Peyer's patch (tissue), 4 donors: ENCODE measurements around the gene ATP1A1. TPM values are rescaled to one million over a fixed set of nuclear protein-coding genes. Genes with fewer than 3 reads are reported as not detected.

Source experiments
- DNase-seq, 3 donors: peaks; one replicate each; pipeline ENCODE4 v3.0.0-alpha.2; 2017 to 2019
- H3K27ac ChIP-seq, 4 donors: fragments of 200-600 bp; sonication (generic); one replicate each; pipeline ENCODE4 v1.5.1; 2016 to 2019
- H3K27me3 ChIP-seq, 2 donors: fragments of 200-600 bp; sonication (generic); one replicate each; pipeline ENCODE4 v1.5.1; 2019
- H3K36me3 ChIP-seq, 3 donors: fragments of 200-600 bp; sonication (generic); one replicate each; pipeline ENCODE4 v1.5.1; 2016 to 2019
- H3K4me1 ChIP-seq, 4 donors: fragments of 200-600 bp; sonication (generic); one replicate each; pipeline ENCODE4 v1.5.1; 2016 to 2019
- H3K4me3 ChIP-seq, 4 donors: fragments of 200-600 bp; sonication (generic); 1 replicate in 3 of 4; 2 replicates in 1 of 4; pipeline ENCODE4 v1.5.1; 2016 to 2019; ENCODE audit warnings: mild to moderate bottlenecking in 1 of 4
- H3K9me3 ChIP-seq, 4 donors: fragments of 200-600 bp; sonication (generic); one replicate each; pipeline ENCODE4 v1.5.1; 2016 to 2019; ENCODE audit warnings: mild to moderate bottlenecking in 1 of 4
- POLR2A ChIP-seq, 2 donors: fragments of 450-650 bp; IDR thresholded peaks; one replicate each; pipeline ENCODE4 v1.5.1; 2017; ENCODE audit warnings: antibody characterized with exemption in 2 of 2, mild to moderate bottlenecking in 2 of 2, moderate library complexity in 2 of 2
- total RNA-seq, 4 donors: library from RNA; depleted of rRNA; stranded (reverse); fragments of >200 nt; gene quantifications; one replicate each; pipeline ENCODE4 v1.1.0, GENCODE V29; 2016
- TF ChIP-seq, protein P1 (sequence below), 6 experiments: fragments of 450-650 bp in 4 of 6; fragments of 200-600 bp in 2 of 6; sonication (generic) in 1 of 6; IDR thresholded peaks; one replicate each; pipeline ENCODE4 v1.5.1; 2017 to 2019; ENCODE audit warnings: antibody characterized with exemption in 6 of 6, mild to moderate bottlenecking in 3 of 6, moderate library complexity in 1 of 6

ATP1A1 gene
- total RNA-seq, 4 donors from 2014 or later, result 229 to 4,700 (median 2,986) TPM

DNA sequence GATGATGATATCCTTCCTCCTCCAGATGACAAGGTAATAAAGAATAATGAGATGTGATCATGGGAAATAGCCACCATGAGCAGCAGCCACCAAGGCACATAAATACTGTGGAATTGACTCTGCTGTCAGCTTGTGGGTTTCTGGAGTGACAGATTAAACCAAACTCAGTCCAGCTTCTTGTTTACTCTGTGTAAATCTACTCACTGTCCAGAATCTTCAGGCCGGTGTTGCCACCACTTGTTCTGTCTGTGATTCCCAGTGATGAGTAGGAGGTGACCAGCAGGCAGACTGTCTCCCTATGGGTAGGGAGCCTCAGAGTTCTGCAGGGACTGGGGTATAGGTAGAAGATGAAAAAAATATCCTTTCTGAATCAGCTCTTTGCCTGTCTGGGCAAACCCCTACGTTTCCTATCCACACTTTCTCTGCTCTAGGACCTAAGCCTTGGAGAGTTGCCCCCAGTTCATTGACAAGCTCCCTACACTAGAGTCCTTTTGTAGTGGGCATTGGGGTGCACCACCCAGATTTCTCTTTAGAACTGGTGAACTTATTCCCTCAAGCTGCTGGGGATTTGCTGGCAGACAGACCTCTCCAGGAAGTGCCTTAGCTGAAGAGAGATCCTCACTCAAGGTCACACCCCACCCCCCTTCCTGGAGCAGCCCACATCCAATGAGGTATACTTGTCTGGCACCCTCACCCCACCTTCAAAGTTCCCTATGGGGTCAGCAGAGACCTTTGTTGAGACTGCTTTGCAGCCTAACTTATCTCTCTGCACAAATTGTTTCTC lies 47.6 kb downstream of the ATP1A1 start:
- H3K4me1 ChIP-seq, result peaks cover 0 to 15% (median 8%) of the 10 kb centered on the region in 4 donors
- H3K27me3 ChIP-seq, result no peaks in the 10 kb centered on the region
- H3K27ac ChIP-seq, result no peak overlapping the region
- H3K4me3 ChIP-seq, result no peak overlapping the region
- H3K9me3 ChIP-seq, result no peaks in the 10 kb centered on the region
- no peak for DNase-seq
- no peaks in the 10 kb centered on the region for H3K36me3 ChIP-seq
- TF ChIP-seq, protein P1, sequence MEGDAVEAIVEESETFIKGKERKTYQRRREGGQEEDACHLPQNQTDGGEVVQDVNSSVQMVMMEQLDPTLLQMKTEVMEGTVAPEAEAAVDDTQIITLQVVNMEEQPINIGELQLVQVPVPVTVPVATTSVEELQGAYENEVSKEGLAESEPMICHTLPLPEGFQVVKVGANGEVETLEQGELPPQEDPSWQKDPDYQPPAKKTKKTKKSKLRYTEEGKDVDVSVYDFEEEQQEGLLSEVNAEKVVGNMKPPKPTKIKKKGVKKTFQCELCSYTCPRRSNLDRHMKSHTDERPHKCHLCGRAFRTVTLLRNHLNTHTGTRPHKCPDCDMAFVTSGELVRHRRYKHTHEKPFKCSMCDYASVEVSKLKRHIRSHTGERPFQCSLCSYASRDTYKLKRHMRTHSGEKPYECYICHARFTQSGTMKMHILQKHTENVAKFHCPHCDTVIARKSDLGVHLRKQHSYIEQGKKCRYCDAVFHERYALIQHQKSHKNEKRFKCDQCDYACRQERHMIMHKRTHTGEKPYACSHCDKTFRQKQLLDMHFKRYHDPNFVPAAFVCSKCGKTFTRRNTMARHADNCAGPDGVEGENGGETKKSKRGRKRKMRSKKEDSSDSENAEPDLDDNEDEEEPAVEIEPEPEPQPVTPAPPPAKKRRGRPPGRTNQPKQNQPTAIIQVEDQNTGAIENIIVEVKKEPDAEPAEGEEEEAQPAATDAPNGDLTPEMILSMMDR (IDR thresholded peaks at IDR 0.05), result no peak
- no peak for TF ChIP-seq POLR2A (IDR thresholded peaks at IDR 0.05)

DNA sequence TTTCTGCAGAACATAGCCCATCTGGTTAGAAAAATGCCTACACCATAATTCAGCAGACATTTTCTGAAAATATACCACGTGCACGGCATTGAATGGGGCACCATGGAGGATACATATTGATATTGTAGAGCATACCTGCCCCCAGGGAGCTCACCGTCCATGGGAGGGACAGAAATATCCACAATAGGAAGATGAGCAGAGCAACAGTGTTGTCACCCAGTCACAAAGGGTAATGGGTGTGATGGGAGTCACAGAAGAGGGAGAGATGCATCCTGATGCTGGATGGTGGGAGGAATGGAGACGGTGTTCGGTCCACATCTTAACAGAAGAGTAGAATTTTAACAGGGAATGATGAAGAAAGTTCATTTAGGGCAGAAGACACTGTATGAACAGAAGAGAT lies 51.4 kb downstream of the ATP1A1 start:
- Histone ChIP-seq H3K27me3 (no peaks in the 10 kb centered on the region), H3K27ac (no peak overlapping the region), H3K4me1 (no peaks in the 10 kb centered on the region), H3K4me3 (no peak overlapping the region), H3K36me3 (no peaks in the 10 kb centered on the region), H3K9me3 (no peaks in the 10 kb centered on the region)
- DNase-seq, result no peak
- TF ChIP-seq, protein P1 (IDR thresholded peaks at IDR 0.05), result no peak
- no peak for TF ChIP-seq POLR2A (IDR thresholded peaks at IDR 0.05)

DNA sequence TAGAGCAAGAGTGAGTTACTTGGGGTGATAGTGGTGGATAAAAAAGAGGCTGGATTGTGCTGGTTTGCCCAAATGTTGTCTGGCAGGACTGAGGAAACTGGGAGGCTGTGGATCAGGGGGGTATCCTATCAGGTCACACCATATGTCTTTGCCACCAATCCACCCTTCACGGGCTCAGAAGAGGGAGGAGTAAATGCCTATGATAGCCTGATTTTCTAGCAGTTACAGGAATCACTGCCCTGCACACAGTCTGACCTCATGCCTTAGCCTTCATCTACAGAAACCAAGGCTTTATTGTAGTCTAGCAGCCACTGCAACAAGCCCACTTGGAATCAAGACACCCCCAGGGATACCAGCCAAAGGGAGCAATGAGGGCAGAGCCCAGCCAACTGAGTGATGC lies 51.8 kb downstream of the ATP1A1 start:
- Histone ChIP-seq H3K27me3 (no peaks in the 10 kb centered on the region), H3K36me3 (no peaks in the 10 kb centered on the region), H3K9me3 (no peaks in the 10 kb centered on the region), H3K4me1 (no peaks in the 10 kb centered on the region), H3K27ac (no peak overlapping the region), H3K4me3 (no peak overlapping the region)
- DNase-seq, result no peak
- TF ChIP-seq POLR2A (IDR thresholded peaks at IDR 0.05), result no peak

DNA sequence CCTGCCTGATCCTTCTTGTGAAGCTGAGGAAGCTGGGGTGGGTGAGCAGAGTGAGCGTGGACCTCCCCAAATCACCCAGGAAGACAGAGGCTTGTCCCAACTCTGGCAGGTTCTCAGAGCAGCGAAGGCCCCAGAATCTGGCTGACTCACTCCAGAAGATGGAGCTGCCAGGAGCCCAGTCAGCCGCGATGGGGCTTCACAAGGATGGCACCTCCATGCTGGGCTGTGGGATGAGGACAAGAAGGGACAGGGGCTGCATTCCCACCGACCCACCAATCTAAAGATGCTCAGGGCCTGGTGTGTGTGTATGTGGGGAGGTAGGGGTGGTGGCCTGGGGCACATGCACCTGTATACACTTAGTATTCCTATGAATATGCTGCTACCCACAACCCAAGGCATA lies 52.9 kb downstream of the ATP1A1 start:
- DNase-seq, result no peak
- H3K9me3 ChIP-seq, result no peaks in the 10 kb centered on the region

DNA sequence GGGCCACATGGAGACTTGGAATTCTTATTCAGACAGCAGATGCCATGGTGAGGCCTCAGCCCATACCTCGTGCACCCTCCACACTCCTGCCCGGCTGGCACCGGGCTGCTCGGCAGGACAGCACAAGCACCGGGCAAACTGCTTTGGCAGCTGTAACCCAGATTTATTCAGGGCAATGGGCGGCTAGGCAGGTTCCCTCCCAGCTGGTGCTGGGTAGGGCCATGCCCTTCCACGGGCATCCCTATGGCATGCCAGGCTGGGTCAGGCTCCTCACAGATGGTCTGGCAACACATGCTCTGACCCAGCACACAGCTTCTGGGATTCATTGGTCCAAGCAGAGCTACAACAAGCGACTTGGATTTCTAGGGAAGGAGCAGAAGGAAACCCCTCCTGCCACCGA lies 53.4 kb downstream of the ATP1A1 start:
- Histone ChIP-seq H3K36me3 (no peaks in the 10 kb centered on the region), H3K27me3 (no peaks in the 10 kb centered on the region), H3K4me3 (no peak overlapping the region), H3K27ac (no peak overlapping the region), H3K4me1 (no peaks in the 10 kb centered on the region), H3K9me3 (no peaks in the 10 kb centered on the region)
- TF ChIP-seq, protein P1 (IDR thresholded peaks at IDR 0.05), result no peak
- no peak for TF ChIP-seq POLR2A (IDR thresholded peaks at IDR 0.05)
- no peak for DNase-seq

More for the DNA sequence above, 52.9 kb downstream of the ATP1A1 start:
- H3K4me3 ChIP-seq, result no peak overlapping the region
- no peak overlapping the region for H3K27ac ChIP-seq
- no peak for TF ChIP-seq POLR2A (IDR thresholded peaks at IDR 0.05)
- TF ChIP-seq, protein P1 (IDR thresholded peaks at IDR 0.05), result no peak
- no peaks in the 10 kb centered on the region for H3K27me3 ChIP-seq
- no peaks in the 10 kb centered on the region for H3K4me1 ChIP-seq
- no peaks in the 10 kb centered on the region for H3K36me3 ChIP-seq

DNA sequence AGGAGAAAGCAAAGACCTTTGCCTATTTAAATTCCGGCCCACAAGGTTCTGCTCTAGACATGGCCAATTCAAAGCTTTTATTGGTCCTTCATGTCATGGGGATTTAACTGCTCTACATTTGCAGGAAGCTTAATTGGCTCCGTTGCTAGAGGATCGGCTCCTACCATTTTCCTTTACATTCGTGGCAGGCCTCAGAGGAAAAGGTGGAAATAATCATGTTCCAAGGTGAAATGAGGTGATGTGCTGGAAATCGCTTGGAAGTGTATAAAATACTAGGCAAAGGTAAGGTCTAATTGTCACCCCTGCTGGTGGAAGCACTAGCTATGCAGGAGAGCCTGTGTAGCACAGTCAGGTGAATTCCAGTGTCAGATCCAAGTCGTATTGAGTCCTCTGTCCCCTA lies 55.5 kb downstream of the ATP1A1 start:
- Histone ChIP-seq H3K27ac (no peak overlapping the region), H3K9me3 (no peaks in the 10 kb centered on the region)

More for the DNA sequence above, 55.5 kb downstream of the ATP1A1 start:
- no peak for DNase-seq
- TF ChIP-seq, protein P1 (IDR thresholded peaks at IDR 0.05), result no peak
- TF ChIP-seq POLR2A (IDR thresholded peaks at IDR 0.05), result no peak
- H3K4me3 ChIP-seq, result no peak overlapping the region
- H3K36me3 ChIP-seq, result no peaks in the 10 kb centered on the region
- H3K27me3 ChIP-seq, result no peaks in the 10 kb centered on the region
- peaks cover 0 to 10% (median 0%) of the 10 kb centered on the region in 4 donors for H3K4me1 ChIP-seq
